Neutrophil (primary cell): ENCODE measurements around the gene PDE7B.

Experiments
- H3K27ac ChIP-seq: fragments of 200-600 bp; sonication (generic); 2 replicates; pipeline ENCODE4 v1.5.1; 2016; ENCODE audit warnings: mild to moderate bottlenecking, moderate library complexity
- H3K27me3 ChIP-seq: fragments of 200-600 bp; sonication (generic); 2 replicates; pipeline ENCODE4 v1.6.0; 2016; ENCODE audit warnings: mild to moderate bottlenecking
- H3K36me3 ChIP-seq: fragments of 200-600 bp; sonication (generic); 2 replicates; pipeline ENCODE4 v1.5.1; 2017
- H3K4me1 ChIP-seq, 2 experiments: fragments of 200-600 bp in 1 of 2; sonication (generic) in 1 of 2; 1 replicate in 1 of 2; 2 replicates in 1 of 2; pipeline versions ENCODE4 v1.5.1 to v1.6.1; 2013 to 2016; ENCODE audit warnings: low read depth in 1 of 2, low read length in 1 of 2, mild to moderate bottlenecking in 1 of 2, moderate library complexity in 1 of 2; ENCODE audit not compliant: control insufficient read depth in 1 of 2, insufficient read depth in 1 of 2
- H3K4me3 ChIP-seq, 2 experiments: fragments of 200-600 bp in 1 of 2; sonication (generic) in 1 of 2; 1 replicate in 1 of 2; 2 replicates in 1 of 2; pipeline ENCODE4 v1.5.1; 2013 to 2016; ENCODE audit warnings: low read depth in 1 of 2, low read length in 1 of 2, mild to moderate bottlenecking in 1 of 2, moderate library complexity in 1 of 2
- H3K9me3 ChIP-seq: fragments of 200-600 bp; sonication (generic); 2 replicates; pipeline ENCODE4 v1.5.1; 2016
- CTCF ChIP-seq: fragments of 200-600 bp; sonication (generic); IDR thresholded peaks from 2 replicates; pipeline ENCODE4 v1.5.1; 2016; ENCODE audit warnings: antibody characterized with exemption

Gene PDE7B

GRCh38 chr6:136086686-136087085 is 235.2 kb downstream of the PDE7B start:
- Histone ChIP-seq H3K4me3 (no peak overlapping the region), H3K27ac (no peak overlapping the region), H3K27me3 (no peaks in the 10 kb centered on the region), H3K36me3 (no peaks in the 10 kb centered on the region), H3K9me3 (no peaks in the 10 kb centered on the region), H3K4me1 (no peaks in the 10 kb centered on the region)
- TF ChIP-seq CTCF = no peak

GRCh38 chr6:136087986-136088385 is 236.5 kb downstream of the PDE7B start:
- no peak overlapping the region for H3K27ac ChIP-seq
- H3K27me3 ChIP-seq = no peaks in the 10 kb centered on the region
- no peak overlapping the region for H3K4me3 ChIP-seq
- no peaks in the 10 kb centered on the region for H3K9me3 ChIP-seq
- H3K4me1 ChIP-seq = no peaks in the 10 kb centered on the region
- no peaks in the 10 kb centered on the region for H3K36me3 ChIP-seq
- no peak for TF ChIP-seq CTCF

GRCh38 chr6:136088693-136089092 is 237.2 kb downstream of the PDE7B start:
- no peak overlapping the region for H3K27ac ChIP-seq
- H3K36me3 ChIP-seq = no peaks in the 10 kb centered on the region
- no peaks in the 10 kb centered on the region for H3K4me1 ChIP-seq
- TF ChIP-seq CTCF = no peak
- no peaks in the 10 kb centered on the region for H3K9me3 ChIP-seq
- H3K27me3 ChIP-seq = no peaks in the 10 kb centered on the region
- H3K4me3 ChIP-seq = no peak overlapping the region

- no peaks in the 10 kb centered on the region for H3K4me1 ChIP-seq
- H3K4me3 ChIP-seq = no peak overlapping the region
- no peaks in the 10 kb centered on the region for H3K36me3 ChIP-seq
- no peaks in the 10 kb centered on the region for H3K27me3 ChIP-seq
- H3K27ac ChIP-seq = no peak overlapping the region
- TF ChIP-seq CTCF = no peak
- no peaks in the 10 kb centered on the region for H3K9me3 ChIP-seq
Measured at GRCh38 chr6:136089876-136090275, 238.4 kb downstream of the PDE7B start.

- Histone ChIP-seq H3K27me3 (no peaks in the 10 kb centered on the region), H3K9me3 (no peaks in the 10 kb centered on the region), H3K27ac (no peak overlapping the region), H3K36me3 (no peaks in the 10 kb centered on the region), H3K4me1 (no peaks in the 10 kb centered on the region), H3K4me3 (no peak overlapping the region)
- TF ChIP-seq CTCF = no peak
Measured at GRCh38 chr6:136090929-136091328, 239.4 kb downstream of the PDE7B start.

- H3K4me1 ChIP-seq = no peaks in the 10 kb centered on the region
Measured at GRCh38 chr6:136092897-136093296, 241.4 kb downstream of the PDE7B start.

More at GRCh38 chr6:136092897-136093296, 241.4 kb downstream of the PDE7B start:
- no peak overlapping the region for H3K27ac ChIP-seq
- no peak for TF ChIP-seq CTCF
- H3K27me3 ChIP-seq = no peaks in the 10 kb centered on the region
- no peaks in the 10 kb centered on the region for H3K36me3 ChIP-seq
- no peak overlapping the region for H3K4me3 ChIP-seq
- no peaks in the 10 kb centered on the region for H3K9me3 ChIP-seq
